ENCODE measurements around the gene ANKZF1.
A peak's percentile ranks its signal among the peaks of the same experiment; 100 is the strongest.

Gene ANKZF1

GRCh38 chr2:219204425-219205164 is 25.0 kb upstream of the ANKZF1 start:
- no peak for DNase-seq (ENCODE audit: low read depth in 1 of 2, low spot score in 1 of 2)
- no peak for TF ChIP-seq JUND (IDR thresholded peaks at IDR 0.05; ENCODE audit: low read depth)
- in situ Hi-C loops (cut with HindIII; ENCODE audit: low pct_unique_long_range_greater_than_20kb, low sequenced_read_pairs): no loop called here

- DNase-seq (ENCODE audit: low read depth in 1 of 2, low spot score in 1 of 2): no peak
- TF ChIP-seq JUND (IDR thresholded peaks at IDR 0.05; ENCODE audit: low read depth): no peak
- in situ Hi-C loops (cut with HindIII; ENCODE audit: low pct_unique_long_range_greater_than_20kb, low sequenced_read_pairs): no loop called here
These were observed 24.5 kb upstream of the ANKZF1 start for GRCh38 chr2:219205165-219205538.

DNA sequence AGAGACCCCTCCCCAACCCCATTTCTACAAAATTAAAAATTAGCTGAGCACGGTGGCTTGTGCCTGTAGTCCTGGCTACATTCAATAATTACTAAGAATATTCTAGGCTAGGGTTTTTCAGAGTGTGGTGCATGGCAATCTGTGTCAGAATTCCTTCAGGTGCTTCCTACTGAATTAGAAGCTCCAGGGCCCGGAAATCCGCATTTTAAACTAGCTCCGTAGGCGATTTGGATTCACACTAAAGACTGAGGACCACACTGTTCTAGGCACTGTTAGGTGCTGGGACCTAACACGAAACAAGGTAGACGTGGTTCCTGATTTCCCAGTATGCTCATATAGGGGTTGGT is 23.7 kb upstream of the ANKZF1 start:
- DNase-seq (ENCODE audit: low read depth in 1 of 2, low spot score in 1 of 2): no peak
- TF ChIP-seq JUND (IDR thresholded peaks at IDR 0.05; ENCODE audit: low read depth): no peak
- in situ Hi-C loops (cut with HindIII; ENCODE audit: low pct_unique_long_range_greater_than_20kb, low sequenced_read_pairs): no loop called here

DNA sequence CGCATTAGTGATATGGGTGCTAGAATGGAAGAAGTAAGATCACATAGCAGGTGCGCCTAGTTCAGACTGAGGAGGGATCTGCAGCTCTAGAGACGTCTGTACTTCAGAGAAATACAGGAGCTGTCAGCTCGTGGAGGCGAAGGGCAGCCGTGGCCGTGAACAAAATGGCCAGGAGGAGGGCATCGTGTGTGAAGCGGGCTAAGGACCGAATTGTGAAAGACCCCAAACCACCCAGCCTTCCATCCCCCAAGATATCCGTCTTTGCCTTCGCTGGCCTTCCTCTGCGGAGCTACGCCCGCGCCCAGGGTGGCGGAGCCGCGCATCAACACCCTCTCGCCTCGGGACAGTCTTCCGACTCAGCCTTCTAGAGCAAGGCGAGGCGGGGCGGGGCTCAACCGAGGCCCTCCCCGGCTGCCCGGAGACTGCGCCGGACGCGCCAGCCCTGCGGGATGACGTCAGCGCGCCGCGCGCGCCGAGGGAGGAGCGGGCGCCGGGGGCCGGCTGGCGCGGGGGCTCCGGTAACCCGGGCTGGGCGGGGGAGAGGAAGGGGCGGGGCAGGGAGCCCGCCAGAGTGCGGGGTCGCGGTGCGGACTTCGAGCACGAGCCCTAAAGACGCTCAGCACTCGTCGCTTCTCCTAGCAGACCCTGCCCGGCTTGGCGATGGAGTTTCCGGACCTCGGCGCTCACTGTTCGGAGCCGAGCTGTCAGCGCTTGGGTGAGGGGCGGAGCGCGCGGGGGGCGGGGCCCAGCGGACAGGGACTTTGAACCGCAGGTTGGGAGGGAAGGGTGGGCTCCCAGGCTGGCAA is 23.1 kb upstream of the ANKZF1 start, which contains the start of gene ZFAND2B:
Gene ZFAND2B (plus strand): TSS at position 455 of the 806 bp plus-strand sequence. CDS start 206 bp downstream, at position 661.
- no peak for TF ChIP-seq JUND (IDR thresholded peaks at IDR 0.05; ENCODE audit: low read depth)
- peak; percentile 85 to 93 for DNase-seq (ENCODE audit: low read depth in 1 of 2, low spot score in 1 of 2)
- in situ Hi-C loops (cut with HindIII; ENCODE audit: low pct_unique_long_range_greater_than_20kb, low sequenced_read_pairs): no loop called here

- in situ Hi-C loops (cut with HindIII; ENCODE audit: low pct_unique_long_range_greater_than_20kb, low sequenced_read_pairs): no loop called here
- TF ChIP-seq JUND (IDR thresholded peaks at IDR 0.05; ENCODE audit: low read depth): no peak
- no peak for DNase-seq (ENCODE audit: low read depth in 1 of 2, low spot score in 1 of 2)
These were observed 22.3 kb upstream of the ANKZF1 start for GRCh38 chr2:219207134-219207883.

GRCh38 chr2:219207884-219208740 is 21.5 kb upstream of the ANKZF1 start:
- peak in 1 of 2 experiments; percentile 11 for DNase-seq (ENCODE audit: low read depth in 1 of 2, low spot score in 1 of 2)
- in situ Hi-C loops (cut with HindIII; ENCODE audit: low pct_unique_long_range_greater_than_20kb, low sequenced_read_pairs): no loop called here
- TF ChIP-seq JUND (IDR thresholded peaks at IDR 0.05; ENCODE audit: low read depth): no peak

- DNase-seq (ENCODE audit: low read depth in 1 of 2, low spot score in 1 of 2): no peak
- TF ChIP-seq JUND (IDR thresholded peaks at IDR 0.05; ENCODE audit: low read depth): no peak
- in situ Hi-C loops (cut with HindIII; ENCODE audit: low pct_unique_long_range_greater_than_20kb, low sequenced_read_pairs): no loop called here
These were observed 20.1 kb upstream of the ANKZF1 start for GRCh38 chr2:219209236-219210195.

DNA sequence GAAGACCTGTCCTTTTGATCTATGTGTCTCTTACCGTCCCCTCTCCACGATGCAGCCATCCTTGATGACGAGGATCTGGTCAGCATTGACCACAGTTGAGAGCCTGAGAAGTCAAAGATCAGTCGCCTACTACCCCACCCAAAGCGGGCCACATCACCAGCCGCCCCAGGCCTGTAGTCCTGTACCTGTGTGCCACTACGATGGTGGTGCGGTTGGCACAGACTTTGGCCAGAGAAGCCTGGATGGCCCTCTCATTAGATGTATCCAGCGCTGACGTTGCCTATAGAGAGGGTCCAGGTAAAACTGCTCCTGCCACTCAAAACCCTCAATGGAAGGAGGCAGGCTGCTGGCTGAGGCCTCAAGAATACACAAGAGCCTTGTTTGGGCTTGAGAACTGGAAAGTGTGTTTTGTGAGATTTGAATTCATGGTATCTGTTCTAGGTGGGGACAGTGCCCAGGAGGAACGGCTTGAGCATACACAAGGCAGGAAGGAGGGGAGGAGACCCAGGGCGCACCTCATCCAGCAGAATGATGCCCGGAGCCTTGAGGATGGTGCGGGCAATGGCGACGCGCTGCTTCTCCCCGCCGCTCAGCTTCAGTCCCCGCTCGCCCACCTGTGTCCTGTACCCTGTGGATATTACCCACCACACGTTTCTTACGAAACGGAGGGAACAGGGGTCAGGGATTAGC is 19.3 kb upstream of the ANKZF1 start:
- no peak for DNase-seq (ENCODE audit: low read depth in 1 of 2, low spot score in 1 of 2)
- in situ Hi-C loops (cut with HindIII; ENCODE audit: low pct_unique_long_range_greater_than_20kb, low sequenced_read_pairs): no loop called here
- no peak for TF ChIP-seq JUND (IDR thresholded peaks at IDR 0.05; ENCODE audit: low read depth)

GRCh38 chr2:219210886-219211362 is 18.7 kb upstream of the ANKZF1 start:
- in situ Hi-C loops (cut with HindIII; ENCODE audit: low pct_unique_long_range_greater_than_20kb, low sequenced_read_pairs): no loop called here
- no peak for DNase-seq (ENCODE audit: low read depth in 1 of 2, low spot score in 1 of 2)
- no peak for TF ChIP-seq JUND (IDR thresholded peaks at IDR 0.05; ENCODE audit: low read depth)

DNA sequence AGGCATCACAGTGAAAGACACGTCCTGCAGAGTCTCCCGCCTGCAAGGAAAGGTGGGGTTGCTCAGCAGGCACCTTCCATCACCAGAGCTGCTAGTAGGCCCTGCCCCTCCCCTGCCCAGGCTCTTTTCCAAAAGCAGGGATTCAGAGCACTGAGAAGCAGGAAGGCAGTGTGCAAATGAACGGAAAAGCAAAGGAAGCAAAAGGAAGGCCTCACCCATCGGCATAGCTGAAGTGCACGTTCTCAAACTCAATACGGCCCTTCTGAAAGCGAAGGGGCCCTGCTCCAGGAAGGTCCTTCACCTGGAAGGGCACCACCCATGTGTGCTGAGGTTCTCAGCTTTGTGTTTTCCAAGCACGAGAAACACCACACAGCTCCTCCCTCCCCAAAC is 16.6 kb upstream of the ANKZF1 start:
- DNase-seq (ENCODE audit: low read depth in 1 of 2, low spot score in 1 of 2): no peak
- in situ Hi-C loops (cut with HindIII; ENCODE audit: low pct_unique_long_range_greater_than_20kb, low sequenced_read_pairs): no loop called here
- no peak for TF ChIP-seq JUND (IDR thresholded peaks at IDR 0.05; ENCODE audit: low read depth)

All from T47D (cell line).